HG03558 (cell line): ENCODE data around the gene SYT17.

Experiments used
- ATAC-seq: cut with Tn5 transposase; IDR thresholded peaks from one replicate; pipeline ENCODE4 v1.9.1; 2021; ENCODE audit warnings: moderate number of reproducible peaks; ENCODE audit not compliant: unreplicated experiment; ENCODE audit errors: extremely low read depth

The SYT17 gene

GRCh38 chr16:19289811-19290485, 121.9 kb downstream of the SYT17 start:
- no peak for ATAC-seq

- ATAC-seq: no peak
Observed at GRCh38 chr16:19290860-19291259, 122.8 kb downstream of the SYT17 start.

GRCh38 chr16:19291475-19291874, 123.4 kb downstream of the SYT17 start:
- ATAC-seq: no peak

- ATAC-seq: no peak
Observed at GRCh38 chr16:19292186-19292585, 124.1 kb downstream of the SYT17 start.

- ATAC-seq: peak; percentile 53
Observed at GRCh38 chr16:19294156-19294649, 126.2 kb downstream of the SYT17 start.

GRCh38 chr16:19295393-19295792, 127.4 kb downstream of the SYT17 start:
- ATAC-seq: no peak

- ATAC-seq: no peak
Observed at GRCh38 chr16:19297454-19297853, 129.4 kb downstream of the SYT17 start.

GRCh38 chr16:19299565-19299964, 131.5 kb downstream of the SYT17 start:
- ATAC-seq: no peak

- no peak for ATAC-seq
Observed at GRCh38 chr16:19301931-19302330, 133.9 kb downstream of the SYT17 start.

GRCh38 chr16:19304750-19305149, 136.7 kb downstream of the SYT17 start:
- no peak for ATAC-seq

GRCh38 chr16:19305443-19305842, 137.4 kb downstream of the SYT17 start:
- no peak for ATAC-seq

- no peak for ATAC-seq
Observed at GRCh38 chr16:19307587-19308241, 139.7 kb downstream of the SYT17 start.

GRCh38 chr16:19308392-19308791, 140.4 kb downstream of the SYT17 start:
- no peak for ATAC-seq

- ATAC-seq: no peak
Observed at GRCh38 chr16:19309178-19309577, 141.1 kb downstream of the SYT17 start.

GRCh38 chr16:19314718-19315425, 146.8 kb downstream of the SYT17 start:
- no peak for ATAC-seq

- ATAC-seq: no peak
Observed at GRCh38 chr16:19315889-19316433, 147.9 kb downstream of the SYT17 start.

- no peak for ATAC-seq
Observed at GRCh38 chr16:19316846-19317245, 148.8 kb downstream of the SYT17 start.
